ENCODE data around the gene BTBD19. TPM values are rescaled to one million over a fixed set of nuclear protein-coding genes. Genes with fewer than 3 reads are reported as not detected.

Gene BTBD19
- total and polyA plus RNA-seq, 2 donors from 2014 or later, result 3.2 to 16.5 TPM

- Histone ChIP-seq H3K27me3 (ENCODE audit: control insufficient read depth, insufficient read depth, low read length) (no peaks in the 10 kb centered on the region), H3K4me1 (ENCODE audit: control insufficient read depth in 2 of 3, insufficient read depth in 2 of 3, low read depth in 1 of 3, low read length in 3 of 3) (no peaks in the 10 kb centered on the region), H3K27ac (ENCODE audit: low read depth in 2 of 2, low read length in 2 of 2) (no peak overlapping the region), H3K36me3 (ENCODE audit: control insufficient read depth in 2 of 3, insufficient read depth in 3 of 3, low read length in 3 of 3) (no peaks in the 10 kb centered on the region), H3K4me3 (ENCODE audit: low read length in 3 of 3) (no peak overlapping the region), H3K9ac (ENCODE audit: low read length in 3 of 3) (no peak overlapping the region), H3K9me3 (ENCODE audit: control insufficient read depth in 2 of 3, insufficient read depth in 1 of 3, low read length in 3 of 3) (no peaks in the 10 kb centered on the region)
- no peak for DNase-seq
- intact Hi-C loops (cut with DNase I), result no loop called here
- no peak for TF ChIP-seq CTCF (IDR thresholded peaks at IDR 0.05; ENCODE audit: borderline replicate concordance, extremely low read depth, insufficient read depth)
- FAIRE-seq, result no peak
These were observed 54.6 kb downstream of the BTBD19 start for GRCh38 chr1:44862829-44863401.

Other genes starting within 250 kb of the BTBD19 start
- 16.4 TPM for gene TMEM53, start 134.0 kb upstream of the BTBD19 start, total RNA-seq
- 45.0 TPM for gene TMEM53, start 134.0 kb upstream of the BTBD19 start, polyA plus RNA-seq (ENCODE audit: insufficient read depth, low read depth, low replicate concordance)
- gene ARMH1, start 133.8 kb upstream of the BTBD19 start, total RNA-seq, result 3.9 TPM
- 3.4 TPM for gene ARMH1, start 133.8 kb upstream of the BTBD19 start, polyA plus RNA-seq (ENCODE audit: insufficient read depth, low read depth, low replicate concordance)
- not detected for gene RNU5D-1, start 77.4 kb upstream of the BTBD19 start, total RNA-seq
- gene RNU5D-1, start 77.4 kb upstream of the BTBD19 start, polyA plus RNA-seq (ENCODE audit: insufficient read depth, low read depth, low replicate concordance), result not detected
- gene KIF2C, start 68.7 kb upstream of the BTBD19 start, total RNA-seq, result 1.4 TPM
- gene KIF2C, start 68.7 kb upstream of the BTBD19 start, polyA plus RNA-seq (ENCODE audit: insufficient read depth, low read depth, low replicate concordance), result 0.47 TPM
- gene RPS8, start 33.0 kb upstream of the BTBD19 start, total RNA-seq, result 1,449 TPM
- gene RPS8, start 33.0 kb upstream of the BTBD19 start, polyA plus RNA-seq (ENCODE audit: insufficient read depth, low read depth, low replicate concordance), result 1,538 TPM
- 0.50 TPM for gene BEST4, start 20.4 kb upstream of the BTBD19 start, total RNA-seq
- 0.37 TPM for gene BEST4, start 20.4 kb upstream of the BTBD19 start, polyA plus RNA-seq (ENCODE audit: insufficient read depth, low read depth, low replicate concordance)
- gene PLK3, start 8.1 kb upstream of the BTBD19 start, total RNA-seq, result 24.3 TPM
- gene PLK3, start 8.1 kb upstream of the BTBD19 start, polyA plus RNA-seq (ENCODE audit: insufficient read depth, low read depth, low replicate concordance), result 4.4 TPM
- gene DYNLT4, start 1.2 kb upstream of the BTBD19 start, total RNA-seq, result 1.2 TPM
- not detected for gene DYNLT4, start 1.2 kb upstream of the BTBD19 start, polyA plus RNA-seq (ENCODE audit: insufficient read depth, low read depth, low replicate concordance)
- 1.2 TPM for gene PTCH2, start 34.7 kb downstream of the BTBD19 start, total RNA-seq
- gene PTCH2, start 34.7 kb downstream of the BTBD19 start, polyA plus RNA-seq (ENCODE audit: insufficient read depth, low read depth, low replicate concordance), result 0.24 TPM
- 20.6 TPM for gene EIF2B3, start 178.1 kb downstream of the BTBD19 start, total RNA-seq
- gene EIF2B3, start 178.1 kb downstream of the BTBD19 start, polyA plus RNA-seq (ENCODE audit: insufficient read depth, low read depth, low replicate concordance), result 25.0 TPM
- gene HECTD3, start 202.8 kb downstream of the BTBD19 start, total RNA-seq, result 42.1 TPM
- gene HECTD3, start 202.8 kb downstream of the BTBD19 start, polyA plus RNA-seq (ENCODE audit: insufficient read depth, low read depth, low replicate concordance), result 27.5 TPM
- 71.0 TPM for gene UROD, start 203.7 kb downstream of the BTBD19 start, total RNA-seq
- 172 TPM for gene UROD, start 203.7 kb downstream of the BTBD19 start, polyA plus RNA-seq (ENCODE audit: insufficient read depth, low read depth, low replicate concordance)